WERI-Rb-1 (cell line): ENCODE results near the gene ACER2.
A peak's percentile ranks its signal among the peaks of the same experiment; 100 is the strongest.
"Not testable (repeated sequence)": the region's sequence is repeated elsewhere in the genome, so short reads cannot be mapped to it uniquely, and the experiment has no call there.

Experiments used
- DNase-seq: peaks from one replicate; pipeline ENCODE4 v3.0.0-alpha.2; 2020
- H3K27ac ChIP-seq: fragments of 250-450 bp; sonication (Bioruptor Pico); 2 replicates; pipeline ENCODE4 v1.5.1; 2020; ENCODE audit warnings: mild to moderate bottlenecking, moderate library complexity
- H3K27me3 ChIP-seq: fragments of 250-450 bp; sonication (Bioruptor Pico); 2 replicates; pipeline ENCODE4 v1.5.1; 2021; ENCODE audit warnings: mild to moderate bottlenecking, low read depth, moderate library complexity; ENCODE audit not compliant: insufficient read depth, severe bottlenecking
- H3K36me3 ChIP-seq: fragments of 250-450 bp; sonication (Bioruptor Pico); 2 replicates; pipeline ENCODE4 v1.5.1; 2020; ENCODE audit warnings: mild to moderate bottlenecking, moderate library complexity
- H3K4me3 ChIP-seq: 2 replicates; pipeline ENCODE4 v1.5.1; 2011; ENCODE audit warnings: low read depth, mild to moderate bottlenecking, control low read depth, low read length
- H3K9me3 ChIP-seq: fragments of 250-450 bp; sonication (Bioruptor Pico); 2 replicates; pipeline ENCODE4 v1.5.1; 2021; ENCODE audit warnings: mild to moderate bottlenecking, moderate library complexity; ENCODE audit not compliant: severe bottlenecking
- TF ChIP-seq, protein P1 (sequence below): IDR thresholded peaks from 2 replicates; pipeline ENCODE4 v1.5.1; 2011; ENCODE audit warnings: low read depth, mild to moderate bottlenecking, control low read depth, inconsistent platforms, low read length

The ACER2 gene

DNA sequence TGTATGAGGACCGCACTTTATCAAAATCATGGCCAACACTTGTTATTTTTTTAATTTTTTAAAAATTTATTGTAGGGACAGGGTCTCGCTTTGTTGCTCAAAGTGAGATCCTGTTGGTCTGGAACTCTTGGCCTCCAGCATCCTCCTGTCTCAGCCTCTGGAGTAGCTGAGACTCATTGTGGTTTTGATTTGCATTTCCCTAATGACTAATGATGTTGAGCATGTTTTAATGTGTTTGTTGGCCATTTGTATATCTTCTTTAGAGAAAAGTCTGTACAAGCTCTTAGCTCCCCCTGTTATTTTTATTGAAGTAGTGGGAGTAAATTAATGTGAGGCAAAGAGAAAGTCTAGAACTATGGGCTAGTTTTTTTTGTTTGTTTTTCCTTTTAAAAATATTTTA is 27.2 kb upstream of the ACER2 start:
- DNase-seq = no peak
- Histone ChIP-seq H3K36me3 (peaks cover 33% of the 10 kb centered on the region), H3K27ac (no peak overlapping the region), H3K4me3 (no peak overlapping the region), H3K9me3 (no peaks in the 10 kb centered on the region), H3K27me3 (no peaks in the 10 kb centered on the region)
- TF ChIP-seq, protein P1, sequence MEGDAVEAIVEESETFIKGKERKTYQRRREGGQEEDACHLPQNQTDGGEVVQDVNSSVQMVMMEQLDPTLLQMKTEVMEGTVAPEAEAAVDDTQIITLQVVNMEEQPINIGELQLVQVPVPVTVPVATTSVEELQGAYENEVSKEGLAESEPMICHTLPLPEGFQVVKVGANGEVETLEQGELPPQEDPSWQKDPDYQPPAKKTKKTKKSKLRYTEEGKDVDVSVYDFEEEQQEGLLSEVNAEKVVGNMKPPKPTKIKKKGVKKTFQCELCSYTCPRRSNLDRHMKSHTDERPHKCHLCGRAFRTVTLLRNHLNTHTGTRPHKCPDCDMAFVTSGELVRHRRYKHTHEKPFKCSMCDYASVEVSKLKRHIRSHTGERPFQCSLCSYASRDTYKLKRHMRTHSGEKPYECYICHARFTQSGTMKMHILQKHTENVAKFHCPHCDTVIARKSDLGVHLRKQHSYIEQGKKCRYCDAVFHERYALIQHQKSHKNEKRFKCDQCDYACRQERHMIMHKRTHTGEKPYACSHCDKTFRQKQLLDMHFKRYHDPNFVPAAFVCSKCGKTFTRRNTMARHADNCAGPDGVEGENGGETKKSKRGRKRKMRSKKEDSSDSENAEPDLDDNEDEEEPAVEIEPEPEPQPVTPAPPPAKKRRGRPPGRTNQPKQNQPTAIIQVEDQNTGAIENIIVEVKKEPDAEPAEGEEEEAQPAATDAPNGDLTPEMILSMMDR = no peak

- not testable (repeated sequence) for H3K36me3 ChIP-seq, H3K9me3 ChIP-seq, H3K27me3 ChIP-seq, DNase-seq, H3K4me3 ChIP-seq
- peak overlapping the region; percentile 67 for H3K27ac ChIP-seq
These were observed 23.6 kb upstream of the ACER2 start for GRCh38 chr9:19385212-19385611.

DNA sequence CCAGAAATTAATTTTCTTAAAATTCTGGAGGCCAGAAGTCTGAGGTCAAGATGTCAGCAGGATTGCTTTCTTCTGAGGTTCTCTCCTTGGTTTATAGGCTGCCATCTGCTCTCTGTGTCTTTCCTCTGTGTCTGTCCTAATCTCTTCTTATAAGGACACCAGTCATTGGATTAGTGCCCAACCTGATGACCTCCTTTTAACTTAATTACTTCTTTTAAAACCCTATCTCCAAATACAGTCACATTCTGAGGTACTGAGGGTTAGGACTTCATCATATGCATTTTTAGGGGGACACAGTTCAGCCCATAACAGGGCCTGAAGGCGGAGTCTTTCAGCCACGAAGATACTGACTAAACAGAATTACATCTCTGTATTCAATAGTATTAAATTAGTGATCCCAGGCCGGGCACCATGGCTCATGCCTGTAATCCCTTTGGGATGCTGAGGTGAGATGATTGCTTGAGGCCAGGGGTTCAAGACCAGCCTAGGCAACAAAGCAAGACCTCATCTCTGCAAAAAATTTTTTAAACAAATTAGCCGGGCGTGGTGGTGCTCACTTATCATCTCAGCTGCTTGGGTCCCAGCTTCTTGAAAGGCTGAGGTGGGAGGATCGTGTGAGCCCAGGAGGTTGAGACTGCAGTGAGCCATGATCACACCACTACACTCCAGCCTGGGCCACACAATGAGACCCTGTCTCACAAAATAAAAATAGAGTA is 22.9 kb upstream of the ACER2 start:
- Histone ChIP-seq H3K9me3 (peaks cover 5% of the 10 kb centered on the region), H3K36me3 (no peaks in the 10 kb centered on the region), H3K27me3 (no peaks in the 10 kb centered on the region), H3K27ac (peak overlapping the region; percentile 67), H3K4me3 (no peak overlapping the region)
- DNase-seq = peak; percentile 76
- TF ChIP-seq, protein P1 = no peak

- Histone ChIP-seq H3K27me3 (no peaks in the 10 kb centered on the region), H3K36me3 (no peaks in the 10 kb centered on the region), H3K9me3 (peaks cover 5% of the 10 kb centered on the region), H3K27ac (peak overlapping the region; percentile 57), H3K4me3 (no peak overlapping the region)
- TF ChIP-seq, protein P1 = no peak
- no peak for DNase-seq
These were observed 22.2 kb upstream of the ACER2 start for GRCh38 chr9:19386502-19387044.

DNA sequence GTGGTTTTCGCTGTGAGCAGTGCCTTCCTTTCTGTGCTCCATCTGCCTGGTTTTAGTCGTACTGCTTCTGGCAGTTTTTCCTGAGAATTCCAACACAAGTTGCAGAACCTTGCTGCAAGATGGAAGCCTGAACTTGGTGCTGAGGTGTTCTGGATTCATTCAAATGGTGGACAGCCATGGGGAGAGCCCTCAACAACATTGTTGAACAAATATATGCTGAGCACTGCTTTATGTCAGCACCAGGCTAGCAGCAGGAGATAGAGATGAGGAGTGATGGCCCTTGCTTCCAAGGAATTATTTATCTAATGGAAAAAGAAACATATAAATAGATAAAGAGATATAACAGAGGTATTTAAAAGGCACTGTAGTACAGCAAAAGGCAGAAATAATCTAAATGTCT is 21.5 kb upstream of the ACER2 start:
- DNase-seq = no peak
- TF ChIP-seq, protein P1 = no peak
- no peak overlapping the region for H3K4me3 ChIP-seq
- H3K9me3 ChIP-seq = peaks cover 5% of the 10 kb centered on the region
- H3K27ac ChIP-seq = no peak overlapping the region
- H3K36me3 ChIP-seq = no peaks in the 10 kb centered on the region
- H3K27me3 ChIP-seq = no peaks in the 10 kb centered on the region

DNA sequence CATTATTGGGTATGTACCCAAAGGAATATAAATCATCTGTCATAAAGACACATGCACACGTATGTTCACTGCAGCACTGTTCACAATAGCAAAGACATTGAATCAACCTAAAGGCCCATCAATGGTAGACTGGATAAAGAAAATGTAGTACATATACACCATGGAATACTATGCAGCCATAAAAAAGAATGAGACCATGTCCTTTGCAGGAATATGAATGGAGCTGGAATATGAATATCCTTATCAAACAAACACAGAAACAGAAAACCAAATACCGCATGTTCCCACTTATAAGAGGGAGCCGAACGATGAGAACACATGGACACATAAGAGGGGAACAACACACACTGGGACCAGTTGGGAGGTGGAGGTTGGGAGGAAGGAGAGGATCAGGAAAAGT is 19.3 kb upstream of the ACER2 start:
- H3K36me3 ChIP-seq, H3K4me3 ChIP-seq, H3K9me3 ChIP-seq, H3K27ac ChIP-seq, H3K27me3 ChIP-seq, DNase-seq: not testable (repeated sequence)

GRCh38 chr9:19397845-19398244 is 11.0 kb upstream of the ACER2 start:
- Histone ChIP-seq H3K9me3 (peaks cover 16% of the 10 kb centered on the region), H3K4me3 (no peak overlapping the region), H3K27ac (no peak overlapping the region), H3K36me3 (no peaks in the 10 kb centered on the region), H3K27me3 (no peaks in the 10 kb centered on the region)
- TF ChIP-seq, protein P1 = no peak
- no peak for DNase-seq

DNA sequence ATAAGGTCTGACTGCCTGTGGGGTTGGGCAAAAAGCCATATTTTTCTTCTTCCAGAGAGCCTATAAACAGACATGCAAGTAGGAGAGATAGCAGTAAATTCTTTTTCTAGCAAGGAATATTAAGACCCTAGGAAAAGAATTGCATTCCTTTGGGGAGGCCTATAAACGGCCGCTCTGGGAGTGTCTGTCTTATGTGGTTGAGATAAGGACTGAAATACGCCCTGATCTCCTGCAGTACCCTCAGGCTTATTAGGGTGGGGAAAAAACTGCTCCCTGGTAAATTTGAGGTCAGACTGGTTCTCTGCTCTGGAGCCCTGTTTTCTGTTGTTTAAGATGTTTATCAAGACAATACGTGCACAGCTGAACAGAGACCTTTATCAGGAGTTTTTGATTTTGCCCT is 5.6 kb upstream of the ACER2 start:
- not testable (repeated sequence) for H3K27ac ChIP-seq, H3K36me3 ChIP-seq, H3K4me3 ChIP-seq, H3K27me3 ChIP-seq, DNase-seq
- peaks cover 32% of the 10 kb centered on the region for H3K9me3 ChIP-seq
